H1 (cell line): ENCODE data around the gene TMEM222.

Experiments
- EGR1 ChIP-seq: IDR thresholded peaks from 2 replicates; pipeline ENCODE4 v1.6.1; 2011; ENCODE audit warnings: low read depth, low read length, borderline replicate concordance
- EP300 ChIP-seq, 2 experiments: IDR thresholded peaks; 1 replicate in 1 of 2; 2 replicates in 1 of 2; pipeline ENCODE4 v1.6.1; 2011 to 2012; ENCODE audit warnings: low read depth in 2 of 2, low read length in 2 of 2, mild to moderate bottlenecking in 2 of 2, borderline replicate concordance in 1 of 2, inconsistent platforms in 1 of 2, moderate library complexity in 1 of 2
- FOSL1 ChIP-seq: IDR thresholded peaks from 2 replicates; pipeline ENCODE4 v1.6.1; 2011; ENCODE audit warnings: mild to moderate bottlenecking, low read depth, low read length, moderate library complexity; ENCODE audit not compliant: insufficient read depth
- KDM1A ChIP-seq: fragments of 200-600, 300-600 bp; sonication (generic); IDR thresholded peaks from 2 replicates; pipeline ENCODE4 v1.7.1; 2016; ENCODE audit warnings: mild to moderate bottlenecking, low read length, borderline replicate concordance
- KDM4A ChIP-seq: IDR thresholded peaks from one replicate; pipeline ENCODE4 v1.7.1; 2012; ENCODE audit warnings: low read depth, mild to moderate bottlenecking, moderate library complexity, low read length, inconsistent platforms; ENCODE audit not compliant: severe bottlenecking
- NRF1 ChIP-seq: IDR thresholded peaks from 2 replicates; pipeline ENCODE4 v1.6.1; 2011; ENCODE audit warnings: mild to moderate bottlenecking, low read depth, low read length, improper control_type of control experiment
- YY1 ChIP-seq: IDR thresholded peaks from 2 replicates; pipeline ENCODE4 v1.6.1; 2011; ENCODE audit warnings: low read depth, mild to moderate bottlenecking, low read length
- TF ChIP-seq, protein P1 (sequence below), 3 experiments: IDR thresholded peaks; 1 replicate in 2 of 3; 2 replicates in 1 of 3; pipeline versions ENCODE4 v1.5.1 to v1.6.1; 2011; ENCODE audit warnings: low read length in 3 of 3, mild to moderate bottlenecking in 3 of 3, inconsistent platforms in 2 of 3, low read depth in 1 of 3, moderate library complexity in 1 of 3; ENCODE audit not compliant: insufficient read depth in 1 of 3; ENCODE audit errors: control extremely low read depth in 1 of 3
- TF ChIP-seq, protein P2 (sequence below): IDR thresholded peaks from 2 replicates; pipeline ENCODE4 v1.6.1; 2011; ENCODE audit warnings: low read depth, mild to moderate bottlenecking, low read length; ENCODE audit not compliant: insufficient read depth

DNA sequence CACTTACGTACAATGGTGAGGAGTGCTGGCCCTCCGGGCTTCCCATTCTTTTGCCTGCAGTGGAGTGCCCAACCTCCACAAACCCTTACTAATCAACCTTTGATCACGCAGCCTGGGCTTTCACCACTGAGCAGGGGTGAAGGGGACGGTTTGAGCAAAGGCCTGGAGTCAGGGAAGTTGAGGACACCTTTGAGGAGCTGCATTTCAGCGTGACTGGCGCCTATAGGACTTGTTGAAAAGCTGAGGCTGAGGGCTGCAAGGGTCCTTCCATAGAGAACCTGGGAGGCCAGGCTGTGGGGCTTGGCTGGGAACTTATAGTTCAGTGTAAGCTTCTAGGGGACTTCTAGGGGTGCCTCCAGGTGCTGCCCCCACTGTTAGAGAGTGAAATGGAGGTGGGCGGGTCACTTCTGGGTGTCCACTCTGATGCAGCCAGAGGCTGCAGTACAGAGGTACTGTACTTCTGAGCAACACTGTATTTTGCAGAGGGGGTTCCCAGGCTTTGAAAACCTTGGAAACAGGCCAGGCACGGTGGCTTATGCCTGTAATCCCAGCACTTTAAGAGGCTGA is 29.7 kb downstream of the TMEM222 start:
- TF ChIP-seq, protein P1, sequence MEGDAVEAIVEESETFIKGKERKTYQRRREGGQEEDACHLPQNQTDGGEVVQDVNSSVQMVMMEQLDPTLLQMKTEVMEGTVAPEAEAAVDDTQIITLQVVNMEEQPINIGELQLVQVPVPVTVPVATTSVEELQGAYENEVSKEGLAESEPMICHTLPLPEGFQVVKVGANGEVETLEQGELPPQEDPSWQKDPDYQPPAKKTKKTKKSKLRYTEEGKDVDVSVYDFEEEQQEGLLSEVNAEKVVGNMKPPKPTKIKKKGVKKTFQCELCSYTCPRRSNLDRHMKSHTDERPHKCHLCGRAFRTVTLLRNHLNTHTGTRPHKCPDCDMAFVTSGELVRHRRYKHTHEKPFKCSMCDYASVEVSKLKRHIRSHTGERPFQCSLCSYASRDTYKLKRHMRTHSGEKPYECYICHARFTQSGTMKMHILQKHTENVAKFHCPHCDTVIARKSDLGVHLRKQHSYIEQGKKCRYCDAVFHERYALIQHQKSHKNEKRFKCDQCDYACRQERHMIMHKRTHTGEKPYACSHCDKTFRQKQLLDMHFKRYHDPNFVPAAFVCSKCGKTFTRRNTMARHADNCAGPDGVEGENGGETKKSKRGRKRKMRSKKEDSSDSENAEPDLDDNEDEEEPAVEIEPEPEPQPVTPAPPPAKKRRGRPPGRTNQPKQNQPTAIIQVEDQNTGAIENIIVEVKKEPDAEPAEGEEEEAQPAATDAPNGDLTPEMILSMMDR (IDR thresholded peaks at IDR 0.05; ENCODE audit: control extremely low read depth in 1 of 3, insufficient read depth in 1 of 3, low read depth in 1 of 3, low read length in 3 of 3), result no peak
- TF ChIP-seq YY1 (no peak), EP300 (IDR thresholded peaks at IDR 0.05; ENCODE audit: borderline replicate concordance in 1 of 2, low read depth in 2 of 2, low read length in 2 of 2) (no peak), KDM4A (no peak), NRF1 (no peak), EGR1 (no peak), KDM1A (no peak), FOSL1 (no peak)
- TF ChIP-seq, protein P2, sequence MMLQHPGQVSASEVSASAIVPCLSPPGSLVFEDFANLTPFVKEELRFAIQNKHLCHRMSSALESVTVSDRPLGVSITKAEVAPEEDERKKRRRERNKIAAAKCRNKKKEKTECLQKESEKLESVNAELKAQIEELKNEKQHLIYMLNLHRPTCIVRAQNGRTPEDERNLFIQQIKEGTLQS, result no peak
